ENCODE data around the gene PIP5K1A. TPM values are rescaled to one million over a fixed set of nuclear protein-coding genes. Genes with fewer than 3 reads are reported as not detected.

The PIP5K1A gene
- total and polyA plus RNA-seq, 9 of the 15 experiments (the other 6 are each of a cell fraction or from before 2014, with no cell fraction given) = 1.9 to 42.4 (median 18.8) TPM

- TF ChIP-seq UBTF (IDR thresholded peaks at IDR 0.05; ENCODE audit: borderline replicate concordance in 1 of 2, low read depth in 2 of 2, low read length in 2 of 2) (0 out of 4 replicates have a peak, but pooled peaks of 1 of the 2 experiments have one; percentile 33), HCFC1 (IDR thresholded peaks at IDR 0.05; ENCODE audit: low read depth, low read length) (peak; percentile 33), ZNF398 (CRISPR knock-in tag; IDR thresholded peaks at IDR 0.05) (no peak), CTCF (IDR thresholded peaks at IDR 0.05 in 2 of 3, conservative IDR thresholded peaks at IDR 0.05 in 1 of 3; ENCODE audit: insufficient read depth in 2 of 3, low read depth in 1 of 3, low read length in 3 of 3) (no peak; a peak in 1 of 6 replicates), TCF3 (CRISPR knock-in tag; IDR thresholded peaks at IDR 0.05) (no peak; the same call in 1 of the 2 replicates), POLR2A (conservative IDR thresholded peaks at IDR 0.05) (peak; percentile 95), KDM4B (IDR thresholded peaks at IDR 0.05; ENCODE audit: borderline replicate concordance in 2 of 2, low read depth in 1 of 2) (peak in 1 of 2 experiments; percentile 54; a peak in 1 of 4 replicates), ELF2 (CRISPR knock-in tag; IDR thresholded peaks at IDR 0.05) (peak; percentile 83), SMAD3 (CRISPR knock-in tag; conservative IDR thresholded peaks at IDR 0.05) (0 out of 2 replicates have a peak, but pooled peaks have one; percentile 44), CBX3 (IDR thresholded peaks at IDR 0.05; ENCODE audit: borderline replicate concordance in 1 of 2, low read length in 2 of 2) (peak in 1 of 2 experiments; percentile 65; a peak in 2 of 3 replicates), ZC3H4 (CRISPR knock-in tag; IDR thresholded peaks at IDR 0.05; ENCODE audit: borderline replicate concordance) (peak; percentile 98; the same call in 1 of the 2 replicates), ATF7 (IDR thresholded peaks at IDR 0.05) (peak; percentile 99), MIER1 (IDR thresholded peaks at IDR 0.05; ENCODE audit: low read depth) (no peak)
- TF ChIP-seq, protein P1, sequence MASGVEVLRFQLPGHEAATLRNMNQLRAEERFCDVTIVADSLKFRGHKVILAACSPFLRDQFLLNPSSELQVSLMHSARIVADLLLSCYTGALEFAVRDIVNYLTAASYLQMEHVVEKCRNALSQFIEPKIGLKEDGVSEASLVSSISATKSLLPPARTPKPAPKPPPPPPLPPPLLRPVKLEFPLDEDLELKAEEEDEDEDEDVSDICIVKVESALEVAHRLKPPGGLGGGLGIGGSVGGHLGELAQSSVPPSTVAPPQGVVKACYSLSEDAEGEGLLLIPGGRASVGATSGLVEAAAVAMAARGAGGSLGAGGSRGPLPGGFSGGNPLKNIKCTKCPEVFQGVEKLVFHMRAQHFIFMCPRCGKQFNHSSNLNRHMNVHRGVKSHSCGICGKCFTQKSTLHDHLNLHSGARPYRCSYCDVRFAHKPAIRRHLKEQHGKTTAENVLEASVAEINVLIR (CRISPR knock-in tag; IDR thresholded peaks at IDR 0.05) = peak; percentile 67; the same call in 1 of the 2 replicates
- TF ChIP-seq, protein P2, sequence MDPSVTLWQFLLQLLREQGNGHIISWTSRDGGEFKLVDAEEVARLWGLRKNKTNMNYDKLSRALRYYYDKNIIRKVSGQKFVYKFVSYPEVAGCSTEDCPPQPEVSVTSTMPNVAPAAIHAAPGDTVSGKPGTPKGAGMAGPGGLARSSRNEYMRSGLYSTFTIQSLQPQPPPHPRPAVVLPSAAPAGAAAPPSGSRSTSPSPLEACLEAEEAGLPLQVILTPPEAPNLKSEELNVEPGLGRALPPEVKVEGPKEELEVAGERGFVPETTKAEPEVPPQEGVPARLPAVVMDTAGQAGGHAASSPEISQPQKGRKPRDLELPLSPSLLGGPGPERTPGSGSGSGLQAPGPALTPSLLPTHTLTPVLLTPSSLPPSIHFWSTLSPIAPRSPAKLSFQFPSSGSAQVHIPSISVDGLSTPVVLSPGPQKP (CRISPR knock-in tag; IDR thresholded peaks at IDR 0.05) = no peak
These were observed 83.0 kb downstream of the PIP5K1A start (continued) for GRCh38 chr1:151281225-151281968.

Data from K562 (cell line).